Upper lobe of right lung (tissue), 1 donor: ENCODE results near the gene STK33. TPM values are rescaled to one million over a fixed set of nuclear protein-coding genes. Genes with fewer than 3 reads are reported as not detected.

Experiments used
- ATAC-seq: fragments of 200-7000 bp; cut with Tn5 transposase; one replicate; pipeline ENCODE4 v1.9.1; 2020; ENCODE audit warnings: mild to moderate bottlenecking, moderate library complexity
- DNase-seq: peaks from one replicate; pipeline ENCODE4 v3.0.0-alpha.2; 2020
- H3K27ac ChIP-seq: fragments of 200-600 bp; one replicate; pipeline ENCODE4 v1.8.0; 2022
- H3K27me3 ChIP-seq: fragments of 200-600 bp; one replicate; pipeline ENCODE4 v1.8.0; 2022; ENCODE audit warnings: mild to moderate bottlenecking
- H3K36me3 ChIP-seq: fragments of 200-600 bp; one replicate; pipeline ENCODE4 v1.8.0; 2022
- H3K4me1 ChIP-seq: fragments of 200-600 bp; one replicate; pipeline ENCODE4 v1.8.0; 2022
- H3K4me3 ChIP-seq: fragments of 200-600 bp; one replicate; pipeline ENCODE4 v1.8.0; 2022; ENCODE audit warnings: mild to moderate bottlenecking
- H3K9me3 ChIP-seq: fragments of 200-600 bp; one replicate; pipeline ENCODE4 v1.8.0; 2022
- intact Hi-C: fragments of 100-400 bp; cut with DNase I; formaldehyde crosslinking; loops from one replicate; pipeline ENCODE4 v1.11.0; 2022
- total RNA-seq: library from RNA; stranded (reverse); fragmentation: NEBNext Ultra II Directional; extraction: Animal tissue kit (Norgen Biotek cat#: 25700); gene quantifications from one replicate; pipeline ENCODE4 v1.2.1, GENCODE V29; 2021
- TF ChIP-seq, protein P1 (sequence below): fragments of 200-600 bp; IDR thresholded peaks from one replicate; pipeline ENCODE4 v1.8.0; 2022; ENCODE audit warnings: antibody characterized with exemption
- donor health status: DM: no; HTN: yes; CAD: no; lungs with severe emphysema.

The STK33 gene
- total RNA-seq, 1 donor from 2014 or later = 9.4 TPM

GRCh38 chr11:8610532-8611116 lies 16.6 kb upstream of the STK33 start:
- TF ChIP-seq, protein P1, sequence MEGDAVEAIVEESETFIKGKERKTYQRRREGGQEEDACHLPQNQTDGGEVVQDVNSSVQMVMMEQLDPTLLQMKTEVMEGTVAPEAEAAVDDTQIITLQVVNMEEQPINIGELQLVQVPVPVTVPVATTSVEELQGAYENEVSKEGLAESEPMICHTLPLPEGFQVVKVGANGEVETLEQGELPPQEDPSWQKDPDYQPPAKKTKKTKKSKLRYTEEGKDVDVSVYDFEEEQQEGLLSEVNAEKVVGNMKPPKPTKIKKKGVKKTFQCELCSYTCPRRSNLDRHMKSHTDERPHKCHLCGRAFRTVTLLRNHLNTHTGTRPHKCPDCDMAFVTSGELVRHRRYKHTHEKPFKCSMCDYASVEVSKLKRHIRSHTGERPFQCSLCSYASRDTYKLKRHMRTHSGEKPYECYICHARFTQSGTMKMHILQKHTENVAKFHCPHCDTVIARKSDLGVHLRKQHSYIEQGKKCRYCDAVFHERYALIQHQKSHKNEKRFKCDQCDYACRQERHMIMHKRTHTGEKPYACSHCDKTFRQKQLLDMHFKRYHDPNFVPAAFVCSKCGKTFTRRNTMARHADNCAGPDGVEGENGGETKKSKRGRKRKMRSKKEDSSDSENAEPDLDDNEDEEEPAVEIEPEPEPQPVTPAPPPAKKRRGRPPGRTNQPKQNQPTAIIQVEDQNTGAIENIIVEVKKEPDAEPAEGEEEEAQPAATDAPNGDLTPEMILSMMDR = no peak
- no peaks in the 10 kb centered on the region for H3K9me3 ChIP-seq
- H3K36me3 ChIP-seq = peaks cover 2% of the 10 kb centered on the region
- no peak overlapping the region for H3K27ac ChIP-seq
- no peak for ATAC-seq
- intact Hi-C loops = no loop called here
- no peak for DNase-seq
- H3K4me1 ChIP-seq = peaks cover 3% of the 10 kb centered on the region
- no peak overlapping the region for H3K4me3 ChIP-seq
- H3K27me3 ChIP-seq = no peaks in the 10 kb centered on the region

- DNase-seq (no peak), ATAC-seq (no peak)
- no peaks in the 10 kb centered on the region for H3K36me3 ChIP-seq
- H3K4me3 ChIP-seq = no peak overlapping the region
- peaks cover 3% of the 10 kb centered on the region for H3K4me1 ChIP-seq
- no peaks in the 10 kb centered on the region for H3K27me3 ChIP-seq
- TF ChIP-seq, protein P1 = no peak
- no peaks in the 10 kb centered on the region for H3K9me3 ChIP-seq
- H3K27ac ChIP-seq = no peak overlapping the region
- intact Hi-C loops = no loop called here
These were observed 14.6 kb upstream of the STK33 start for GRCh38 chr11:8608652-8609051.

GRCh38 chr11:8605971-8606563 lies 12.0 kb upstream of the STK33 start:
- Histone ChIP-seq H3K27me3 (no peaks in the 10 kb centered on the region), H3K9me3 (no peaks in the 10 kb centered on the region), H3K27ac (no peak overlapping the region), H3K4me1 (no peaks in the 10 kb centered on the region), H3K4me3 (no peak overlapping the region), H3K36me3 (no peaks in the 10 kb centered on the region)
- ATAC-seq (no peak), DNase-seq (no peak)
- intact Hi-C loops = no loop called here
- TF ChIP-seq, protein P1 = no peak

DNA sequence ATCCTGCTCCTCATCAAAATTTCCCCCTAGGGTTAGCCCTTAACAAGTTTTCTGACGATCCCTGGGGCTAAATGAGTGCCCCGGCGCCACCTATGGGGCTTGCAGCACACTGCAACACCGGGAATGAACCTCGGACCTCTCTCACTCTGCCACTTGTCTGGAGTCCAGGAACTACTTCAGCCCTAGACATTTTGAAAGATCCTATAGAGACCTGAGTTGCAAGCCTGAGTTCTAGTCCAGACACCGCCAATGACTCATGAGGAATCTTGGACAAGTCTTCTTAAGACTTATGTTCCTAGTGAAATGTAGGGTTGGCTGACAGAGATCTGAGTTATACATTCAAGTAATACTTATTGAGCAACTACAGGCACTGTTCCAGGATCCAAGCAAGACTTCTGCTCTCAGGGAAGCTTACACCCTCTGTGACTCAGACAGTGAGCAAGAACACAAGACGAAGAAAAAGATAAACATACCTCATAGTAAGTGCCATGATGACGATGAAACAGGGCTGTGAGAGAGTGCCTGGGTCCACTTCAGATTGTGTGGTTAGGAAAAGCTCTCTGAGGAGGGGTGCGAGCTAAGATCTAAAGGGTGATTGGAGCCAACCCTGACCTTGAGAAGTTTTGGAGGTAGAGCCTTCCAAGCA lies 10.2 kb upstream of the STK33 start:
- TF ChIP-seq, protein P1 = peak; percentile 63
- Histone ChIP-seq H3K9me3 (no peaks in the 10 kb centered on the region), H3K4me3 (no peak overlapping the region), H3K27me3 (no peaks in the 10 kb centered on the region), H3K27ac (no peak overlapping the region), H3K36me3 (no peaks in the 10 kb centered on the region), H3K4me1 (no peaks in the 10 kb centered on the region)
- ATAC-seq (peak; percentile 90), DNase-seq (peak; percentile 77)
- intact Hi-C loops = no loop called here

- DNase-seq = no peak
- H3K9me3 ChIP-seq = no peaks in the 10 kb centered on the region
- TF ChIP-seq, protein P1 = no peak
- H3K36me3 ChIP-seq = no peaks in the 10 kb centered on the region
- H3K4me3 ChIP-seq = no peak overlapping the region
- H3K27ac ChIP-seq = no peak overlapping the region
- H3K4me1 ChIP-seq = no peaks in the 10 kb centered on the region
- no peaks in the 10 kb centered on the region for H3K27me3 ChIP-seq
- ATAC-seq = no peak
- intact Hi-C loops = no loop called here
These were observed 9.7 kb upstream of the STK33 start for GRCh38 chr11:8603696-8604077.
